Activated gamma-delta T cell treated with anti-CD3 and anti-CD28 coated beads, Interleukin-2, amount 50 U/mL, for 16 hours (primary cell): ENCODE data around the gene DIABLO.
"Not testable (repeated sequence)": the region's sequence is repeated elsewhere in the genome, so short reads cannot be mapped to it uniquely, and the experiment has no call there.

Source experiments
- DNase-seq: peaks from one replicate; pipeline ENCODE4 v3.0.0-alpha.2; 2020; ENCODE audit warnings: low read depth

Gene DIABLO

GRCh38 chr12:122189626-122190475 is 36.0 kb downstream of the DIABLO start:
- DNase-seq = no peak

GRCh38 chr12:122187466-122187865 is 38.4 kb downstream of the DIABLO start:
- DNase-seq = no peak

- no peak for DNase-seq
These were observed 40.3 kb downstream of the DIABLO start for GRCh38 chr12:122185494-122186082.

- no peak for DNase-seq
These were observed 40.8 kb downstream of the DIABLO start for GRCh38 chr12:122185079-122185478.

GRCh38 chr12:122184517-122184916 is 41.3 kb downstream of the DIABLO start:
- no peak for DNase-seq

- no peak for DNase-seq
These were observed 42.3 kb downstream of the DIABLO start for GRCh38 chr12:122183588-122183940.

GRCh38 chr12:122182887-122183587 is 42.8 kb downstream of the DIABLO start, which contains the start of gene LRRC43:
LRRC43 (plus strand) TSS chr12:122183123; CDS start chr12:122183145, 22 bp downstream.
- no peak for DNase-seq

GRCh38 chr12:122176473-122176872 is 49.4 kb downstream of the DIABLO start:
- DNase-seq = not testable (repeated sequence)

- DNase-seq = no peak
These were observed 51.6 kb downstream of the DIABLO start, which contains the start of gene IL31 for GRCh38 chr12:122174155-122174845. IL31 (minus strand) TSS chr12:122174221; CDS start chr12:122174172, 49 bp downstream.

GRCh38 chr12:122172262-122172939 is 53.5 kb downstream of the DIABLO start:
- DNase-seq = no peak

- no peak for DNase-seq
These were observed 54.5 kb downstream of the DIABLO start for GRCh38 chr12:122171399-122171798.

GRCh38 chr12:122168492-122168891 is 57.4 kb downstream of the DIABLO start:
- DNase-seq = no peak

GRCh38 chr12:122167356-122167925 is 58.4 kb downstream of the DIABLO start:
- DNase-seq = no peak

GRCh38 chr12:122166422-122167349 is 59.2 kb downstream of the DIABLO start:
- DNase-seq = no peak

GRCh38 chr12:122162976-122163375 is 62.9 kb downstream of the DIABLO start:
- DNase-seq = no peak

GRCh38 chr12:122161682-122162081 is 64.2 kb downstream of the DIABLO start:
- DNase-seq = no peak

GRCh38 chr12:122160761-122161160 is 65.1 kb downstream of the DIABLO start:
- DNase-seq = no peak

- no peak for DNase-seq
These were observed 66.0 kb downstream of the DIABLO start for GRCh38 chr12:122159882-122160281.

GRCh38 chr12:122158700-122159285 is 67.1 kb downstream of the DIABLO start:
- no peak for DNase-seq
